ENCODE data around the gene CLDN14.
"Not testable (repeated sequence)": the region's sequence is repeated elsewhere in the genome, so short reads cannot be mapped to it uniquely, and the experiment has no call there.

The CLDN14 gene

DNA sequence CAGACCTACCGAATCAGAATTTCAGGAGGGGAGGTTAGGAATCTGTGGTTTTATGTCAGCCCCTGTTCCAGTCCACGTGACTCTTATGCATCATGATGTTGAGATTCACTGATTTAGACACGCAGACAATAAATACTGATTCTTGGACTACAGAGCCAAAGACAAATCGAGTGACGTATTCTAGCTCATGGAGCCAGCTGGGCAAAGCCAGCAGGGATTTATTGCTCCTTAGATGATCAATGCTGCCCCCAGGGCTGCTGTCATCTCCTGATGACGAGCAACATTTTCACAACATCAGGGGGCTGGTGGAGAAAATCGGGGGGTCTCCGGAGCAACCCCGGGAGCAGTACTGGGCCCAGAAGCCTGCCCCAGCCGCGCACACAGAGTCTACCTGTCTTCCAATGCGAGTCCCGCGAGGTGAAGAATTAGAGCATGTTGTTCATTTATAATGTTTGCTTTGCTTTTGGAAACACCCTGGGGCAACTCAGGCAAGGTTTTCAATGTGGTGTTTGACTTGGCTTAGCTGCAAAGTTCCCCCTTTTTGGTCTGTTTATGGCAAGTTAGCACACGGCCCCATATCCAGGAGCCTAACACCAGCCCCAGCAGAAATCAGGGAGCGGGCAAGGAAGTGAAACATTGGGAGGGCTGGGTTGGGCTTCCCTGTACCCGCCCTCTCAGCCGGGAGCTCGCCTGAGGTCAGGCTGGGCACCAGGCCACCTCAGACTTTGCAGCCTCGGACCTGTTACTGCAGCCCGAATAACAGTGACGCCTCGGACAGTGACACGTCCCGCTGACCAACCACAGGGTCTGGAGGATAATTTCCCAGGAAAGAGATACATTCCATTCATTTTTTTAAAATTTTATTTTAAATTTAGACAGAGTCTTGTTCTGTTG is 19.9 kb upstream of the CLDN14 start:
- DNase-seq = no peak

GRCh38 chr21:36494557-36494956 is 14.6 kb upstream of the CLDN14 start:
- DNase-seq = no peak

DNA sequence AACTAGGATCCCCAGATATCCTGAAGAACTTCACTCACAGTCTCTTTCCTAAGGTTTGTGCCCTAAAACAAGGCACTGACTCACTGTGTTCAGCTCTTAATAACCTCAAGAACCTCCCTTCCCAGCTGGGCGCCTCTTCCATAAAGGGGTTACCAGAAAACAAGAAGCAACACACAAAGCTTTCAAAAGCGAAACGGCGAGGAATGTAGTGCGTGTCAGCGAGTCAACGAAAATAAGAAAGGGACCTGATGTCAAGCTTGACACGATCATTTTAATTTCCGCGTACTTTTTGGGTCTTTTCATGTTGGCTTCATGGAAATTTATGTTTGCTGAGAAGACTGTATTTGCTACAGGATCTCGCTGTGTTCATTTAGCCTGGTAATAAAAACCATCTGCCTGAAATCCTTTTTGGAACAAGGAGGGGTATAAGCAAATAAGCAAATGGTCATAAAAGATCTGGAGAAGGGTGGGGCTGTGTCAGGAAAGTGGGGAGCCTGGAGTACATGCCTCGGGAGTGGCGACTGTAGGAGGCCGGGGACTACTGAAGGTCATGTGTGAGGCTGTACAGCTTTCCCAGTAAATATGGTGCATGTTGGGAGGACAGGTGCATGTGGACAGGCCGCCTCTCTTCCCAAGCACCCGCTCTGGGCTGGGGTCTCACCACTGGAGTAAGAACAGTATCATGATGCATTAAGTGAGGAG is 11.4 kb upstream of the CLDN14 start:
- DNase-seq = no peak

GRCh38 chr21:36489776-36490165 is 9.8 kb upstream of the CLDN14 start:
- no peak for DNase-seq

- DNase-seq = no peak
Observed at GRCh38 chr21:36489103-36489775, 9.3 kb upstream of the CLDN14 start.

- DNase-seq = no peak
Observed at GRCh38 chr21:36487641-36488307, 7.9 kb upstream of the CLDN14 start.

DNA sequence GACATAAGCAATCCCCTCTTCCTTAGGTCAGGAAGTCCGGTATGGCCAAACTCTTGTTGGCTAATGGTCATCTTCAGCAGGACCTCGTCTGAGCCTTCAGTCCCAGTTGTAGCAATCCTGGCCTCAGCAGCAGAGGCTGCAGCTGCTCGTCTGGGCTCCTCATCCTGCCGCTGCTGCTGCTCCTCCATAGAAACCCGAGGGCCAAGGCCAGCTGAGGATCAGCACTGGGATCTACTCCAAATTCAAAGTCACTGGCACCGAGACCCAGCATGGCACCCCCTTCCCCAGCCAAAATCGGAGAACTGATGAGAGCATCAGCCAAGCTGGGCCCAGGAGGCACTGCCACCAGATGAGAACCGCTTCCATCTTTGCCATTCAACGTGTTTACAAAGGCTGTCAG is 6.3 kb upstream of the CLDN14 start:
- no peak for DNase-seq

GRCh38 chr21:36485476-36485875 is 5.6 kb upstream of the CLDN14 start:
- DNase-seq = no peak

- DNase-seq = no peak
Observed at GRCh38 chr21:36483095-36483494, 3.2 kb upstream of the CLDN14 start.

DNA sequence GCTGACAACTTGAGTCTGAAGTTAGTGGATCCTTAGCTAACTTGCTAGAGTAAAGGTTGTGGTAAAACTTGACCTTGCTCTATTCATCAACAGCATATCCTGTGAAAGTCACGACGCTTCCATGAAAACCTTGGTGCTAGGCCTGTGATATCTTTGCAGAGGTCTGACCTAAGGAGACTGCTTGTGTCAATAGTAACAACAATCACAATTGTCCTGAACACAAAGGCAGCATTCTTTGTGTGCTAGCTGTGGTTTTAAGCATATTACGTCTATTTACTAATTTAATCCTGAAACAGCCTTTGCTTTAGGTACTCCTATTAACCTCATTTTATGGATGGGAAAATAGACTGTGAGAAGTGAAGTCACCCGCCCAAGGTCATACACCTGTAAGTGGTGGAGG is 2.8 kb upstream of the CLDN14 start:
- DNase-seq = no peak

GRCh38 chr21:36482181-36482580 is 2.3 kb upstream of the CLDN14 start:
- no peak for DNase-seq

DNA sequence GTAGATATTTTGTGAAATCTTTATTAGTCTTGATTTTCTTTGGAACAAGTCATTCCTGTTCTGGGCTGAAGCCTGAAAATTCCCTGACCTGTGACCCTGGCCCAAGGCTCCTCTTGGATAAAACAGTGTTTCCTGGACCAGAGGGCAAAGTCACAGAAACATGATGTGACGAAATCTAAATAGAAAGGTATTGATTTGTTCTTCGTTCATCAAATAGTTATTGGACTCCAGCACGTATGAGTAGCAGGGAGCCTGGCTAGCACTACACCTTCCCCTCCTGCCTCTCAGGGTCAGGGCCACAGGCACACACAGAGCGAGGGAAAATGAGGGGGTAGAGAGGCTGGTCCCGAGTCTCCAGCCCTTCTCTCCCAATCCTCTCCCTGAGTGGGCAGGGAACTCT is 1.7 kb upstream of the CLDN14 start:
- DNase-seq = no peak

GRCh38 chr21:36480618-36481017 is 696 bp upstream of the CLDN14 start:
- no peak for DNase-seq

GRCh38 chr21:36478941-36479340 is 981 bp downstream of the CLDN14 start:
- no peak for DNase-seq

- no peak for DNase-seq
Observed at GRCh38 chr21:36478207-36478701, 1.7 kb downstream of the CLDN14 start.

GRCh38 chr21:36477559-36477958 is 2.4 kb downstream of the CLDN14 start:
- no peak for DNase-seq

GRCh38 chr21:36477001-36477400 is 2.9 kb downstream of the CLDN14 start:
- no peak for DNase-seq

DNA sequence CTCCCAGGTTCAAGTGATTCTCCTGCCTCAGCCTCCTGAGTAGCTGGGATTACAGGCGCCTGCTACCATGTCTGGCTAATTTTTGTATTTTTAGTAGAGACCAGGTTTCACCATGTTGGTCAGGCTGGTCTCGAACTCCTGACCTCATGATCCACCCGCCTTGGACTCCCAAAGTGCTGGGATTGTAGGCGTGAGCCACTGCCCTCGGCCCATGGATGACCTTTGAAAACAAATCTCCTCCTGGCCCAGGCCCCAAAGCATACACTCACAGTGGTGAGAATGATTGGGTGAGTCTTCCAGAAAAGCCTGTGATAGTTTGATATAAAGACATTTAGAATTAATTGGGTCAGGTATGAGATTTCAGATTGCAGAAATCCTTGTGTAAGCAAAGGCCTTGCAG is 3.4 kb downstream of the CLDN14 start:
- not testable (repeated sequence) for DNase-seq

DNA sequence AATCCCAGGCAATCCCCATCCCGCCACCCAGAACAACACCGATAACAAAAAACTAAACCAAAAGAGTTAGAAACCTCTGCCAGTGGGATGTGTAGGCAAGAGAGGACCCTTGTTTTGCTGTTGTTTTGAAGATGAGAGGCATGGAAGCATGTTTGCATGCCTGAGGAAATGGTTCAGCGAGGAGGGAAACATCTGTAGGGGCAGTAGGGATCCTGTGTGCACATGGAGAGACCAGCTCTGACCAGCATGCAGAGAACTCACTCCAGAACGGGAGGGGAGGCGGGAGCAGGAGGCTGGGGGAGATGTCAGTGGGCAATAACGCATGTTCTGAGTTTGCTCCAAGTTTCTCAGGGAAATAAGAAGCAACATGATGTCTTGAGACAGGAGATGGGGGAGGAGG is 5.3 kb downstream of the CLDN14 start:
- DNase-seq = no peak

- DNase-seq = no peak
Observed at GRCh38 chr21:36473203-36473602, 6.7 kb downstream of the CLDN14 start.

GRCh38 chr21:36472377-36472776 is 7.5 kb downstream of the CLDN14 start:
- DNase-seq = no peak

GRCh38 chr21:36471254-36471723 is 8.6 kb downstream of the CLDN14 start:
- DNase-seq = no peak

- no peak for DNase-seq
Observed at GRCh38 chr21:36470294-36470693, 9.6 kb downstream of the CLDN14 start.
